Measurements from ENCODE around the gene SYNC. TPM values are rescaled to one million over a fixed set of nuclear protein-coding genes. Genes with fewer than 3 reads are reported as not detected.
"Not testable (repeated sequence)": the region's sequence is repeated elsewhere in the genome, so short reads cannot be mapped to it uniquely, and the experiment has no call there.

The SYNC gene
- total RNA-seq, 1 experiment from 2014 or later = 0.20 TPM

DNA sequence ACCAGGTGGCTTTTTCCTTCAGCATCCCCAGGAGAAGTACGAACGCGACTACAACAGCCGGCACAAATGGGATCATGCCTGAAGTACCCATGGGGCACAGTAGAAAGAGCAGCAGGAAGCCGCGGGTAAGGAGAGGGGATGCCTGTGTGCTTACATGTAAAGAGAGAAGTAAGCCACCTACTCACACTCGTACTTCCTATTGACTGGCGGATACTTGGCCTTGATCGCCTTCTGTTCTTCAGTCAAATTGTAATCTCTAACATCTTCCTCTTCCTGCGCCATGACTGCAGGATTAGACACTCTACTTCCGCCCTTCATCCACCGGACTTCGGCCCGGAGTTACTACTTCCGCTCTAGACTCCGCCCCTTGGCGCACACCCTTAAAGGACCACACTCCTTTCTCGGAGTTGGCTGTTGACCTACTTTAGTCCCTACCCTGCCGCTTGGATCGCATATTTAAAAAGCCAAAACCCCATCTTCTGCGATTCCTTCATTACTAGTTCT is 52.3 kb downstream of the SYNC start, which contains the start of gene ZBTB8OS:
Gene ZBTB8OS, minus strand, starts transcription at position 303 of the 504 bp plus-strand sequence. Its CDS starts 21 bp downstream, at position 282.
- peak within 1 kb of the TSS; percentile 83 for H3K4me3 Mint-ChIP-seq (ENCODE audit: unreplicated experiment)
- H3K27me3 Mint-ChIP-seq (ENCODE audit: insufficient read depth, unreplicated experiment) = no peaks in the 10 kb centered on the region
- peaks cover 40% of the 10 kb centered on the region for H3K36me3 Mint-ChIP-seq (ENCODE audit: insufficient read depth, unreplicated experiment)
- peak within 1 kb of the TSS; percentile 92 for H3K27ac Mint-ChIP-seq (ENCODE audit: unreplicated experiment)
- peak within 1 kb of the TSS; percentile 80 for H3K4me3 ChIP-seq (ENCODE audit: low read depth, low read length)
- no TSS peak for BruUV-seq (replicated peaks)
- no peaks in the 10 kb centered on the region for H3K9me3 Mint-ChIP-seq (ENCODE audit: unreplicated experiment)
- no peaks in the 10 kb centered on the region for H3K27me3 ChIP-seq (replicated peaks; ENCODE audit: control insufficient read depth, insufficient read depth, low read length)
- TF ChIP-seq, protein P1, sequence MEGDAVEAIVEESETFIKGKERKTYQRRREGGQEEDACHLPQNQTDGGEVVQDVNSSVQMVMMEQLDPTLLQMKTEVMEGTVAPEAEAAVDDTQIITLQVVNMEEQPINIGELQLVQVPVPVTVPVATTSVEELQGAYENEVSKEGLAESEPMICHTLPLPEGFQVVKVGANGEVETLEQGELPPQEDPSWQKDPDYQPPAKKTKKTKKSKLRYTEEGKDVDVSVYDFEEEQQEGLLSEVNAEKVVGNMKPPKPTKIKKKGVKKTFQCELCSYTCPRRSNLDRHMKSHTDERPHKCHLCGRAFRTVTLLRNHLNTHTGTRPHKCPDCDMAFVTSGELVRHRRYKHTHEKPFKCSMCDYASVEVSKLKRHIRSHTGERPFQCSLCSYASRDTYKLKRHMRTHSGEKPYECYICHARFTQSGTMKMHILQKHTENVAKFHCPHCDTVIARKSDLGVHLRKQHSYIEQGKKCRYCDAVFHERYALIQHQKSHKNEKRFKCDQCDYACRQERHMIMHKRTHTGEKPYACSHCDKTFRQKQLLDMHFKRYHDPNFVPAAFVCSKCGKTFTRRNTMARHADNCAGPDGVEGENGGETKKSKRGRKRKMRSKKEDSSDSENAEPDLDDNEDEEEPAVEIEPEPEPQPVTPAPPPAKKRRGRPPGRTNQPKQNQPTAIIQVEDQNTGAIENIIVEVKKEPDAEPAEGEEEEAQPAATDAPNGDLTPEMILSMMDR (IDR thresholded peaks at IDR 0.05; ENCODE audit: insufficient read depth in 1 of 2, low read depth in 1 of 2, low read length in 1 of 2, severe bottlenecking in 1 of 2, unreplicated experiment in 1 of 2) = no peak
- H3K9me3 ChIP-seq = no peaks in the 10 kb centered on the region
- H3K4me1 ChIP-seq = 0 out of 2 replicates have a peak, but pooled peaks cover 7% of the 10 kb centered on the region
- DNase-seq = peak; percentile 81 to 90
- CTCF ChIA-PET = no interaction called here
- no peaks in the 10 kb centered on the region for H3K36me3 ChIP-seq (ENCODE audit: control insufficient read depth, insufficient read depth, low read length)
- intact Hi-C loops (cut with micrococcal nuclease; ENCODE audit: unreplicated experiment) = no loop called here
- H3K4me1 Mint-ChIP-seq (ENCODE audit: low read depth, unreplicated experiment) = no peaks in the 10 kb centered on the region
- POLR2A ChIA-PET = interaction anchor here (0.5 to 1.2 kb wide), 4 partner anchors 10 to 505 kb away, joined by 4 to 10 read pairs (median 6); partner anchors contain the start of genes BSDC1 and MARCKSL1

GRCh38 chr1:32647308-32648134 is 55.0 kb downstream of the SYNC start:
- Histone ChIP-seq H3K9me3 (no peaks in the 10 kb centered on the region), H3K36me3 (ENCODE audit: control insufficient read depth, insufficient read depth, low read length) (no peaks in the 10 kb centered on the region), H3K4me3 (ENCODE audit: low read depth, low read length) (no peak overlapping the region), H3K27me3 (replicated peaks; ENCODE audit: control insufficient read depth, insufficient read depth, low read length) (no peaks in the 10 kb centered on the region), H3K4me1 (no peaks in the 10 kb centered on the region)
- Mint-ChIP-seq H3K9me3 (ENCODE audit: unreplicated experiment) (no peaks in the 10 kb centered on the region), H3K27ac (ENCODE audit: unreplicated experiment) (no peak overlapping the region), H3K4me3 (ENCODE audit: unreplicated experiment) (no peak overlapping the region), H3K36me3 (ENCODE audit: insufficient read depth, unreplicated experiment) (peaks cover 12% of the 10 kb centered on the region), H3K4me1 (ENCODE audit: low read depth, unreplicated experiment) (no peaks in the 10 kb centered on the region), H3K27me3 (ENCODE audit: insufficient read depth, unreplicated experiment) (no peaks in the 10 kb centered on the region)
- intact Hi-C loops (cut with micrococcal nuclease; ENCODE audit: unreplicated experiment) = no loop called here
- CTCF ChIA-PET = no interaction called here
- TF ChIP-seq, protein P1 (IDR thresholded peaks at IDR 0.05; ENCODE audit: insufficient read depth in 1 of 2, low read depth in 1 of 2, low read length in 1 of 2, severe bottlenecking in 1 of 2, unreplicated experiment in 1 of 2) = no peak
- no TSS peak for BruUV-seq (replicated peaks)
- POLR2A ChIA-PET = no interaction called here
- DNase-seq = no peak

DNA sequence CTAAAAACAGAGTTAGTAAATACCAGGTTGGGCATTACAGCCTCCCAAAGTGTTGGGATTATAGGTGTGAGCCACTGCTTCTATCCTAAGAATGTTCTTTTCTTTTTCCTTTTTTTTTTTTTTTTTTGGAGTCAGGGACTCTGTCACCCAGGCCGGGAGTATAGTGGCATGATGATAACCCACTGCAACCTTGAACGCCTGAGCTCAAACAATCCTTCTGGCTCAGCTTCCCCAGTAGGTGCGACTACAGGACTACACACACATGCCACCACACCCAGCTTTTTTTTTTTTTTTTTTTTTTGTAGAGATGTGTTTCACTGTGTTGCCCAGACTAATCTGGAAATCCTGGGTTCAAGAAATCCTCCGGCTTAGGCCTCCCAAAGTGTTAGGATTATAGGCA is 58.1 kb downstream of the SYNC start:
- H3K27me3 Mint-ChIP-seq (ENCODE audit: insufficient read depth, unreplicated experiment) = no peaks in the 10 kb centered on the region
- no peak overlapping the region for H3K4me3 Mint-ChIP-seq (ENCODE audit: unreplicated experiment)
- H3K36me3 ChIP-seq (ENCODE audit: control insufficient read depth, insufficient read depth, low read length) = no peaks in the 10 kb centered on the region
- BruUV-seq (replicated peaks) = no TSS peak
- no peaks in the 10 kb centered on the region for H3K4me1 Mint-ChIP-seq (ENCODE audit: low read depth, unreplicated experiment)
- TF ChIP-seq, protein P1 (IDR thresholded peaks at IDR 0.05; ENCODE audit: insufficient read depth in 1 of 2, low read depth in 1 of 2, low read length in 1 of 2, severe bottlenecking in 1 of 2, unreplicated experiment in 1 of 2) = no peak
- H3K9me3 ChIP-seq = no peaks in the 10 kb centered on the region
- no peak overlapping the region for H3K4me3 ChIP-seq (ENCODE audit: low read depth, low read length)
- ChIA-PET POLR2A (no interaction called here), CTCF (no interaction called here)
- H3K27ac Mint-ChIP-seq (ENCODE audit: unreplicated experiment) = no peak overlapping the region
- no peaks in the 10 kb centered on the region for H3K36me3 Mint-ChIP-seq (ENCODE audit: insufficient read depth, unreplicated experiment)
- no peaks in the 10 kb centered on the region for H3K27me3 ChIP-seq (replicated peaks; ENCODE audit: control insufficient read depth, insufficient read depth, low read length)
- DNase-seq = no peak
- intact Hi-C loops (cut with micrococcal nuclease; ENCODE audit: unreplicated experiment) = no loop called here
- H3K9me3 Mint-ChIP-seq (ENCODE audit: unreplicated experiment) = no peaks in the 10 kb centered on the region
- H3K4me1 ChIP-seq = no peaks in the 10 kb centered on the region

DNA sequence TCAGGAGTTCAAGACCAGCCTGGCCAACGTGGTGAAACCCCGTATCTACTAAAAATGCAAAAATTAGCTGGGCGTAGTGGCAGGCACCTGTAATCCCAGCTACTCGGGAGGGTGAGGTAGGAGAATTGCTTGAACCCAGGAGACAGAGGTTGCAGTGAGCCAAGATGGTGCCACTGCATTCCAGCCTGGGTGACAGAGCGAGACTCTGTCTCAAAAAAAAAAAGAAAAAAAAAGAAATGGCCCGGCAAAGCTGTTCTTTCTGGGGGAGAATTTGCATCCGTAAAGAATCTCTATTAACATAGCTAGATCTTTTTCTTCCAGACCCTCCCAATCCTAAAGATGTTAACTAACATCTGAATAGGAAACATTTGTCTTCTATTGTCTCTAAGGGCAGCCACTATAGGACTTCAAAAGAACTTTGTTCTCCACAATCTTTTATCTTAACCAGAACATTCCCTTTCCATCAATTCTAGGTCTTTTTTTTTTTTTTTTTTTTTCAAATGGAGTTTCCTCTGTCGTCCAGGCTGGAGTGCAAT is 60.2 kb downstream of the SYNC start:
- POLR2A ChIA-PET = not testable (repeated sequence)

More for the DNA sequence above, 60.2 kb downstream of the SYNC start:
- H3K4me1 Mint-ChIP-seq (ENCODE audit: low read depth, unreplicated experiment); H3K27me3 Mint-ChIP-seq (ENCODE audit: insufficient read depth, unreplicated experiment); H3K4me1 ChIP-seq; H3K36me3 Mint-ChIP-seq (ENCODE audit: insufficient read depth, unreplicated experiment); H3K9me3 ChIP-seq; H3K27ac Mint-ChIP-seq (ENCODE audit: unreplicated experiment); BruUV-seq (replicated peaks); DNase-seq; CTCF ChIA-PET; H3K4me3 Mint-ChIP-seq (ENCODE audit: unreplicated experiment); H3K36me3 ChIP-seq (ENCODE audit: control insufficient read depth, insufficient read depth, low read length); H3K4me3 ChIP-seq (ENCODE audit: low read depth, low read length); intact Hi-C loops (cut with micrococcal nuclease; ENCODE audit: unreplicated experiment); H3K27me3 ChIP-seq (replicated peaks; ENCODE audit: control insufficient read depth, insufficient read depth, low read length); H3K9me3 Mint-ChIP-seq (ENCODE audit: unreplicated experiment): not testable (repeated sequence)
